Liver (tissue), 9 donors: ENCODE results near the gene MAGI1. TPM values are rescaled to one million over a fixed set of nuclear protein-coding genes. Genes with fewer than 3 reads are reported as not detected.

ENCODE experiments used
- DNase-seq: peaks from one replicate; pipeline ENCODE4 v3.0.0-alpha.2; 2017; ENCODE audit warnings: low spot score
- H3K27ac ChIP-seq, 2 donors: one replicate each; pipeline ENCODE4 v1.7.0; 2013; ENCODE audit warnings: inconsistent platforms in 2 of 2, low read length in 2 of 2, control low read depth in 1 of 2, low read depth in 1 of 2, mild to moderate bottlenecking in 1 of 2
- H3K27me3 ChIP-seq, 4 donors: one replicate each; pipeline versions ENCODE4 v1.6.1 to v1.7.0; 2013; ENCODE audit warnings: low read length in 3 of 4, inconsistent platforms in 1 of 4, mild to moderate bottlenecking in 1 of 4, moderate library complexity in 1 of 4; ENCODE audit not compliant: control insufficient read depth in 4 of 4, insufficient read depth in 4 of 4
- H3K36me3 ChIP-seq, 4 donors: one replicate each; pipeline versions ENCODE4 v1.6.1 to v1.7.0; 2013; ENCODE audit warnings: low read length in 3 of 4, mild to moderate bottlenecking in 3 of 4, low read depth in 1 of 4, moderate library complexity in 1 of 4; ENCODE audit not compliant: control insufficient read depth in 4 of 4, insufficient read depth in 3 of 4
- H3K4me1 ChIP-seq, 4 donors: one replicate each; pipeline versions ENCODE4 v1.6.1 to v1.7.0; 2013; ENCODE audit warnings: low read length in 3 of 4, mild to moderate bottlenecking in 3 of 4, moderate library complexity in 1 of 4; ENCODE audit not compliant: control insufficient read depth in 4 of 4, insufficient read depth in 4 of 4
- H3K4me3 ChIP-seq, 3 donors: one replicate each; pipeline versions ENCODE4 v1.6.1 to v1.7.0; 2013; ENCODE audit warnings: low read length in 3 of 3, control low read depth in 1 of 3, low read depth in 1 of 3, mild to moderate bottlenecking in 1 of 3
- H3K9ac ChIP-seq, 2 donors: one replicate each; pipeline ENCODE4 v1.7.0; 2013; ENCODE audit warnings: low read length in 2 of 2, mild to moderate bottlenecking in 2 of 2, moderate library complexity in 2 of 2, control low read depth in 1 of 2, low read depth in 1 of 2
- H3K9me3 ChIP-seq, 4 donors: one replicate each; pipeline versions ENCODE4 v1.6.1 to v1.7.0; 2013; ENCODE audit warnings: low read length in 3 of 4; ENCODE audit not compliant: control insufficient read depth in 4 of 4
- ATF3 ChIP-seq: IDR thresholded peaks from 2 replicates; pipeline ENCODE4 v1.6.1; 2016; ENCODE audit warnings: antibody characterized with exemption
- CTCF ChIP-seq: fragments of 150-350 bp; IDR thresholded peaks from 2 replicates; pipeline ENCODE4 v1.5.1; 2017; ENCODE audit warnings: improper control_type of control experiment, low read depth, low read length; ENCODE audit not compliant: missing input control
- EGR1 ChIP-seq, 2 donors: IDR thresholded peaks; 2 replicates each; pipeline ENCODE4 v1.6.1; 2016 to 2018; ENCODE audit warnings: antibody characterized with exemption in 2 of 2, low read depth in 2 of 2
- FOXA1 ChIP-seq: IDR thresholded peaks from 2 replicates; pipeline ENCODE4 v1.6.1; 2016; ENCODE audit warnings: antibody characterized with exemption
- FOXA2 ChIP-seq: IDR thresholded peaks from 2 replicates; pipeline ENCODE4 v1.6.1; 2016; ENCODE audit warnings: antibody characterized with exemption
- GABPA ChIP-seq, 2 donors: IDR thresholded peaks in 1 of 2; conservative IDR thresholded peaks in 1 of 2; 2 replicates each; pipeline ENCODE4 v1.6.1; 2016; ENCODE audit warnings: antibody characterized with exemption in 2 of 2, mild to moderate bottlenecking in 1 of 2, moderate library complexity in 1 of 2
- HNF4A ChIP-seq, 2 donors: conservative IDR thresholded peaks; 2 replicates each; pipeline ENCODE4 v1.6.1; 2016; ENCODE audit warnings: antibody characterized with exemption in 2 of 2, mild to moderate bottlenecking in 2 of 2
- HNF4G ChIP-seq: IDR thresholded peaks from 2 replicates; pipeline ENCODE4 v1.6.1; 2016; ENCODE audit warnings: antibody characterized with exemption
- MAX ChIP-seq: IDR thresholded peaks from 2 replicates; pipeline ENCODE4 v1.6.1; 2016; ENCODE audit warnings: antibody characterized with exemption
- NR2F2 ChIP-seq: IDR thresholded peaks from 2 replicates; pipeline ENCODE4 v1.6.1; 2016; ENCODE audit warnings: antibody characterized with exemption
- RAD21 ChIP-seq, 2 donors: IDR thresholded peaks; 2 replicates each; pipeline ENCODE4 v1.6.1; 2016; ENCODE audit warnings: antibody characterized with exemption in 2 of 2, mild to moderate bottlenecking in 2 of 2
- REST ChIP-seq: IDR thresholded peaks from 2 replicates; pipeline ENCODE4 v1.6.1; 2016; ENCODE audit warnings: antibody characterized with exemption, mild to moderate bottlenecking
- RXRA ChIP-seq, 2 donors: IDR thresholded peaks; 2 replicates each; pipeline ENCODE4 v1.6.1; 2017 to 2018; ENCODE audit warnings: antibody characterized with exemption in 2 of 2, mild to moderate bottlenecking in 1 of 2
- SP1 ChIP-seq: IDR thresholded peaks from 2 replicates; pipeline ENCODE4 v1.6.1; 2018; ENCODE audit warnings: antibody characterized with exemption, mild to moderate bottlenecking
- TAF1 ChIP-seq: conservative IDR thresholded peaks from 2 replicates; pipeline ENCODE4 v1.6.1; 2016; ENCODE audit warnings: antibody characterized with exemption, mild to moderate bottlenecking
- YY1 ChIP-seq: IDR thresholded peaks from 2 replicates; pipeline ENCODE4 v1.6.1; 2016; ENCODE audit warnings: antibody characterized with exemption, mild to moderate bottlenecking
- ZBTB33 ChIP-seq: IDR thresholded peaks from 2 replicates; pipeline ENCODE4 v1.6.1; 2016; ENCODE audit warnings: antibody characterized with exemption
- WGBS: extraction: QIAGEN DNeasy Blood & Tissue Kit; methylation state at CpG from one replicate; pipeline ENCODE4 v1.1.7; 2013; 5-methylcytosine and 5-hydroxymethylcytosine counted together
- polyA plus RNA-seq, 2 donors: library from polyadenylated mRNA; stranded (reverse) in 1 of 2; unstranded in 1 of 2; fragments of 200-250 nt in 1 of 2; fragments of >200 nt in 1 of 2; fragmentation: Nextera tagmentation in 1 of 2; extraction: Ambion mirVana in 1 of 2; gene quantifications; one replicate each; pipeline versions ENCODE4 v1.2.1 to v1.2.3, GENCODE V29; 2013 to 2015
- total RNA-seq, 2 donors: library from RNA; depleted of rRNA; stranded (reverse); fragments of >200 nt; gene quantifications; one replicate each; pipeline ENCODE4 v1.2.3, GENCODE V29; 2014
- donor health status: healthy.
- donor health status: healthy.
- donor health status: healthy.
- donor health status: healthy.
- donor health status: healthy.

MAGI1 gene
- total and polyA plus RNA-seq, 4 donors, result 9.6 to 68.8 (median 14.0) TPM

GRCh38 chr3:65583188-65583587 is 455.5 kb downstream of the MAGI1 start:
- Histone ChIP-seq H3K4me3 (no peak overlapping the region), H3K4me1 (peaks cover 0 to 10% (median 0%) of the 10 kb centered on the region in 4 donors), H3K27me3 (no peaks in the 10 kb centered on the region), H3K9me3 (no peaks in the 10 kb centered on the region), H3K27ac (no peak overlapping the region), H3K9ac (no peak overlapping the region), H3K36me3 (no peaks in the 10 kb centered on the region)
- 93% methylated on average over 1 of the region's 1 CpG for WGBS
- no peak for TF ChIP-seq RAD21 (IDR thresholded peaks at IDR 0.05)
- no peak for TF ChIP-seq REST
- TF ChIP-seq HNF4G, result no peak
- no peak for TF ChIP-seq YY1
- TF ChIP-seq ZBTB33, result no peak
- no peak for TF ChIP-seq TAF1
- TF ChIP-seq HNF4A (conservative IDR thresholded peaks at IDR 0.05), result no peak
- TF ChIP-seq FOXA2, result no peak
- TF ChIP-seq NR2F2, result no peak
- TF ChIP-seq GABPA (IDR thresholded peaks at IDR 0.05 in 1 of 2, conservative IDR thresholded peaks at IDR 0.05 in 1 of 2), result no peak
- TF ChIP-seq MAX, result no peak
- TF ChIP-seq ATF3, result no peak
- no peak for TF ChIP-seq FOXA1
- TF ChIP-seq RXRA (IDR thresholded peaks at IDR 0.05), result no peak
- TF ChIP-seq CTCF, result no peak
- TF ChIP-seq EGR1 (IDR thresholded peaks at IDR 0.05; ENCODE audit: low read depth in 2 of 2), result no peak
- no peak for TF ChIP-seq SP1
- no peak for DNase-seq
